ENCODE results near the gene UBTF.

- TF ChIP-seq CTCF (IDR thresholded peaks at IDR 0.05): no peak
- no peak for TF ChIP-seq NR3C1 (CRISPR knock-in tag; conservative IDR thresholded peaks at IDR 0.05; ENCODE audit: low read depth)
- TF ChIP-seq RORB (CRISPR knock-in tag; IDR thresholded peaks at IDR 0.05): no peak
- no peak for TF ChIP-seq IRF1 (CRISPR knock-in tag; IDR thresholded peaks at IDR 0.05)
- no peak for TF ChIP-seq ARID4B (CRISPR knock-in tag; IDR thresholded peaks at IDR 0.05; ENCODE audit: borderline replicate concordance)
These were observed 43.3 kb upstream of the UBTF start for GRCh38 chr17:44262654-44263225.
